ENCODE data around the gene MOCS1.

MOCS1 gene

DNA sequence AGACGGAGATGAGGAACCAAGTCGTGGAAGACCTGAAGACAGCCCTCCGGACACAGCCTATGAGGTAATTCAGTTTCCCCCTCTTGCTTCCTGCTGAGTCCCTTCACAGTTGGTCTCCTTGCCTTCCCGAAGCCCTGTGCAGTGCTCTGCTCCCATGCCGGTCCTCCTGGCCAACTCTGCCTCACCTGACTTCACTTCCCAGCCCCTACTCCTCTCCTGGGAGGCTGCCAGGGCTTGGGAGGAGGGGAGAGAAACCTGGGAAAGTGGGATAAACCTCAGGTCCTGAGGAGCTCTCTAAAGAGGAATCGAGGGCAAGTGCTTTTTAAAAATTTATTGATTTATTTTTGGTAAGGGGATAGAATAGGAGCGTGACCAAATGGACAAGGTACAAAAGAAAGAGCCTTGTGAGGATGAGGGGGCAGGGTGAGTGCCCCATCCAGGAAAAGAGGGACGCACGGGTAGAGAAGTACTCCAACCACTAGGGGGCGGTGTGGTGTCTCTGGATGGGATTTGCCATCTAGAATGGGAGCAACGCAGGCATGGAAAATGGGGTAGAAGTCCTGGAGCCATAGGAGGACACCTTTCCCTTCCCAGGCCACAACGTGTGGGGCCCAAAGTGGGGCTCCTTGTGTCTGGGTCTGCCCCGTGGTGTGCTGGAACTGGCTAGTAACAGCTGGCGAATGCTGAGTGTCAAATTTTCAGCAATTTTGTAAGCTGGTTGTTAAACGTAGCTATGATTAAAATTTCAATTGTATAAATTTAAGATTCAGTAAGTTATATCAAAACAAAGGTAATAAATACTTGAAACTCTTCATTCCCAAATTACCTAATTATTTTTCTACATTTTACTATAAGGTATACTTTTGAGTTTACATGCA, 69.0 kb downstream of the MOCS1 start:
- no peak for DNase-seq

GRCh38 chr6:39861663-39862062, 72.6 kb downstream of the MOCS1 start:
- no peak for DNase-seq

DNA sequence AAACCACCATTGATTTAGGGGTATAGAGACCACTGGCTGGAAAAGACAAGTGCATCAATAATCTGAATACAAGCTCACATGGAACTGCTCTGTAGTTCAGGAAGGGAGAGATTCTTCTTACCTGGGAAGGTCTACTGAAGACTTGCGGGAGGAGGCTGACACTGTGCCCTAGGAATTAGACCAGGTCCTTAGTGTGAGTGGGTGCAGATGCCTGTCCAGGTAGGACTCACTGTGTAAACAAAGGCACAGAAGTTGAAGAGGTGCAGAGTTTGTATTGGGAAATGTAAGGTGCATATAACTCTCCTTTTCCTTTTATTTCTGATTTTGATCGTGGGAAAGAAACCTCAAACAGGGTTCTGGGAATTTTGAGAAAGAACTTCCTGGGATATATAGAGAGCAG, 75.2 kb downstream of the MOCS1 start:
- DNase-seq, result no peak

DNA sequence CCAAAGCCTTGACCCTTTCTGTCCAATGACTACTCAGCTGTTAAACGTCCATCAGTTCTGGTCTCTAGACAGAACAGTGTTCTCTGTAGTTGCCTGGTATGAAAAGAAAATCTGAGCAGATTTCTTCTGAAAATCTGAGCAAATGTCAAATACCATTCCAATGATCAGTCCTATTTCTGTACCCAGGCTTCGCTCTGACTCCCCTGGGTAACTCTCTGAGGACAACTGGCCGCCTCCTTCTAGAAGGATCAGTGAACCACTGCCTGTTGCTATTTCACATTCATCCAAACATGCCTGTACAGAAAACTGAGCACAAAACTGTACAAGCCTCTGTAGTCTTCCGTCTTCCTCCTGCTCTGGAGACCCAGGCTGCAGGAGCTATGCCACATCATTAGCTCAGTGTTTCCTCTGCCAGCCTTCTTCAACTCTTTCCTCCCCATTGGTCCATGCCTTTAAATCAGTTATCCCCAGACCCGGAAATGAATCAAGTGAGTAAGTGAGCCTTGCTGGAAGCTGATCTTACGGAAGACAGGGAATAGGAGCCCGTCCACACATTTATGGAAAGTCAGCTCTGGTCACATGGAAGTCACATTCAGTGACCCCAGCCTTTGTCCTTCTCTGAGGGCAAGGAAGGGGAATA, 78.8 kb downstream of the MOCS1 start:
- no peak for DNase-seq
